Loucy (cell line): ENCODE data around the gene ZSCAN5B.

Experiments
- H2AFZ ChIP-seq: fragments of 200-600 bp; sonication (generic); 2 replicates; pipeline ENCODE4 v1.6.0; 2016; ENCODE audit warnings: antibody characterized with exemption, mild to moderate bottlenecking, low read length, moderate library complexity
- H3F3A ChIP-seq: fragments of 200-600 bp; 2 replicates; pipeline ENCODE4 v1.6.0; 2016; ENCODE audit warnings: antibody characterized with exemption, low read depth, mild to moderate bottlenecking
- H3K27me3 ChIP-seq: fragments of 200-600 bp; sonication (generic); 2 replicates; pipeline ENCODE4 v1.6.1; 2014; ENCODE audit warnings: low read length, mild to moderate bottlenecking; ENCODE audit not compliant: insufficient read depth, poor library complexity, severe bottlenecking
- H3K36me3 ChIP-seq: fragments of 200-600 bp; sonication (generic); 2 replicates; pipeline ENCODE4 v1.6.1; 2016; ENCODE audit warnings: low read length; ENCODE audit not compliant: insufficient read depth
- H3K4me1 ChIP-seq: fragments of 200-600 bp; sonication (generic); 2 replicates; pipeline ENCODE4 v1.5.1; 2014; ENCODE audit warnings: low read length, mild to moderate bottlenecking; ENCODE audit not compliant: insufficient read depth, poor library complexity, severe bottlenecking
- H3K4me2 ChIP-seq: fragments of 200-600 bp; sonication (generic); 2 replicates; pipeline ENCODE4 v1.6.0; 2014; ENCODE audit warnings: antibody characterized with exemption, low read length, low read depth, mild to moderate bottlenecking; ENCODE audit not compliant: poor library complexity, severe bottlenecking
- H3K4me3 ChIP-seq: fragments of 200-600 bp; sonication (generic); 2 replicates; pipeline ENCODE4 v1.5.1; 2014; ENCODE audit warnings: low read length, mild to moderate bottlenecking, mixed read lengths; ENCODE audit not compliant: poor library complexity, severe bottlenecking
- H3K79me2 ChIP-seq: fragments of 200-600 bp; sonication (generic); 2 replicates; pipeline ENCODE4 v1.6.1; 2014; ENCODE audit warnings: low read length; ENCODE audit not compliant: insufficient read depth
- H3K9ac ChIP-seq: fragments of 200-600 bp; sonication (generic); 2 replicates; pipeline ENCODE4 v1.6.0; 2014; ENCODE audit warnings: mild to moderate bottlenecking, low read depth, low read length, moderate library complexity; ENCODE audit not compliant: poor library complexity, severe bottlenecking
- H3K9me2 ChIP-seq: fragments of 200-600 bp; sonication (generic); replicated peaks from 2 replicates; pipeline ENCODE4 v1.6.1; 2016; ENCODE audit warnings: low read depth, low read length, mixed read lengths
- H3K9me3 ChIP-seq: fragments of 200-600 bp; sonication (generic); 2 replicates; pipeline ENCODE4 v1.6.1; 2014; ENCODE audit warnings: mild to moderate bottlenecking, antibody characterized with exemption, low read length, low read depth; ENCODE audit not compliant: insufficient read depth
- H4K20me1 ChIP-seq: fragments of 200-600 bp; sonication (generic); 2 replicates; pipeline ENCODE4 v1.6.0; 2014; ENCODE audit warnings: antibody characterized with exemption, low read length, mild to moderate bottlenecking; ENCODE audit not compliant: insufficient read depth, poor library complexity, severe bottlenecking
- EZH2phosphoT487 ChIP-seq: fragments of 200-600 bp; IDR thresholded peaks from 2 replicates; pipeline ENCODE4 v1.6.1; 2018; ENCODE audit warnings: antibody characterized with exemption, mild to moderate bottlenecking, moderate library complexity, borderline replicate concordance
- TF ChIP-seq, protein P1 (sequence below): fragments of 200-600 bp; sonication (generic); conservative IDR thresholded peaks from 2 replicates; pipeline ENCODE4 v1.5.1; 2014; ENCODE audit warnings: mild to moderate bottlenecking, antibody characterized with exemption, low read length

ZSCAN5B gene

DNA sequence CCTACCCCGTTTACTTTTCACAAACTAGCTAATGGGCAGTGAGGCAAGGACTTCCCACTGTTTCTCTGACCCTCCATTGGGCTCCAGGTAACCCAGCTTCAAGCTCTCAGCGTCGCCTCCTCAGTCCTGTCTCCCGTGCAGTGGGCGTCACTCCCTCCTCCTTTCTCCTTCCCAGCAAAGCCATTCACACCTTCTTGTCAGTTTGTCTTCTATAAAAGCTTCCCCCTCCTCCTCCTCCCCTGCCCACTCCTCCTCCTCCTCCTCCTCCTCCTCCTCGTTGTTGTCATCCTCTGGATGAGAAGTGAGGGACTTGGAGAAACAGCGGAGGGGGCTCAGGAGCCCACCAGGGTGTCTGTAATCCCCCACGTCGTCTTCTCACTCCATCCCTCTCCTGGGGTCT, 23.5 kb downstream of the ZSCAN5B start:
- TF ChIP-seq EZH2phosphoT487, result no peak
- TF ChIP-seq, protein P1, sequence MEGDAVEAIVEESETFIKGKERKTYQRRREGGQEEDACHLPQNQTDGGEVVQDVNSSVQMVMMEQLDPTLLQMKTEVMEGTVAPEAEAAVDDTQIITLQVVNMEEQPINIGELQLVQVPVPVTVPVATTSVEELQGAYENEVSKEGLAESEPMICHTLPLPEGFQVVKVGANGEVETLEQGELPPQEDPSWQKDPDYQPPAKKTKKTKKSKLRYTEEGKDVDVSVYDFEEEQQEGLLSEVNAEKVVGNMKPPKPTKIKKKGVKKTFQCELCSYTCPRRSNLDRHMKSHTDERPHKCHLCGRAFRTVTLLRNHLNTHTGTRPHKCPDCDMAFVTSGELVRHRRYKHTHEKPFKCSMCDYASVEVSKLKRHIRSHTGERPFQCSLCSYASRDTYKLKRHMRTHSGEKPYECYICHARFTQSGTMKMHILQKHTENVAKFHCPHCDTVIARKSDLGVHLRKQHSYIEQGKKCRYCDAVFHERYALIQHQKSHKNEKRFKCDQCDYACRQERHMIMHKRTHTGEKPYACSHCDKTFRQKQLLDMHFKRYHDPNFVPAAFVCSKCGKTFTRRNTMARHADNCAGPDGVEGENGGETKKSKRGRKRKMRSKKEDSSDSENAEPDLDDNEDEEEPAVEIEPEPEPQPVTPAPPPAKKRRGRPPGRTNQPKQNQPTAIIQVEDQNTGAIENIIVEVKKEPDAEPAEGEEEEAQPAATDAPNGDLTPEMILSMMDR, result no peak
- Histone ChIP-seq H3F3A (no peaks in the 10 kb centered on the region; the same call in 1 of the 2 replicates), H3K36me3 (no peaks in the 10 kb centered on the region), H3K9me3 (no peaks in the 10 kb centered on the region), H3K4me2 (no peak overlapping the region), H3K4me1 (no peaks in the 10 kb centered on the region), H3K9ac (no peak overlapping the region), H4K20me1 (no peaks in the 10 kb centered on the region), H2AFZ (no peak overlapping the region), H3K9me2 (no peaks in the 10 kb centered on the region), H3K79me2 (no peaks in the 10 kb centered on the region), H3K27me3 (no peaks in the 10 kb centered on the region), H3K4me3 (no peak overlapping the region)

DNA sequence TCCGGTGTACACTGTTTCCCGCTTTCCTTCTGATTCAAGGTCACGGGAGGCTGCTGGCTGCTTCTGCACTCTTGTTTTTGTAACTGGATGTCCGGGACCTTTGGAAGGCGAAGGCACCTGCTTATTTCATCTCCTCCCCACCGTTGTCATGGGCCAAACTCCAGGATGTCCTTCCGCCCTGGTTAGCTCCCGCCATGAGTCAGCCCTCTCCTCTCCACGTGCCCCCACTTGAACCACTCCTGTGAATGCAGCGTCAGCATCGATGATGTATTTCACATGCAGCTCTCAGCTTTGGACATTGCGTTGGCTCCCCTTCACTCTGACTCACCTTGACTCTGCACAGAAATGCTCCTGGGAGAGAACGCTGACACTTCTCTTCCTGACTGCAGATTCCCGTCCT, 27.3 kb downstream of the ZSCAN5B start:
- Histone ChIP-seq H3K79me2 (no peaks in the 10 kb centered on the region), H3K4me1 (no peaks in the 10 kb centered on the region), H3K9ac (no peak overlapping the region), H3K36me3 (no peaks in the 10 kb centered on the region), H3K4me3 (no peak overlapping the region), H3K9me3 (no peaks in the 10 kb centered on the region), H4K20me1 (no peaks in the 10 kb centered on the region), H3K9me2 (no peaks in the 10 kb centered on the region), H2AFZ (no peak overlapping the region), H3K4me2 (no peak overlapping the region), H3F3A (no peaks in the 10 kb centered on the region; the same call in 1 of the 2 replicates), H3K27me3 (no peaks in the 10 kb centered on the region)
- TF ChIP-seq, protein P1, result no peak
- no peak for TF ChIP-seq EZH2phosphoT487

DNA sequence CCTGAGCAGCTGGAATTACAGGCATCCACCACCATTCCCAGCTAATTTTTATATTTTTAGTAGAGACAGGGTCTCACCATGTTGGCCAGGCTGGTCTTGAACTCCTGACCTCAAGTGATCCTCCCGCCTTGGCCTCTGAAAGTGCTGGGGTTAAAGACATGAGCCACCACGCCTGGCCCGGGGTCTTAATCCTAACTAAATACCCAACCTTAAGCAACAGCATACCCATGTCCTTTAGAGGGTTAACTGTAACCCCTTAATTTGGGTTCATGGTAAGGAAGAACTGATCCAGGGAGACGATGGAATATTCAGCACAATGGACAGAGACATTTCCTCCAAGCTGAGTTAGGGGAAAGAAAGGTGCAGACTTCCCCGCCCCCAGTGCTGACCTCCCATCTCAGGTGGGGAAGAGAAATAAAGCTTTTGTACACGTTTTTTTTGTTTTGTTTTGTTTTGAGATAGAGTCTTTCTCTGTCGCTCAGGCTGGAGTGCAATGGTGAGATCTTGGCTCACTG, 30.5 kb downstream of the ZSCAN5B start:
- no peak overlapping the region for H3K9ac ChIP-seq
- no peaks in the 10 kb centered on the region for H4K20me1 ChIP-seq
- H3K9me2 ChIP-seq, result no peaks in the 10 kb centered on the region
- H2AFZ ChIP-seq, result no peak overlapping the region
- H3K4me1 ChIP-seq, result peaks cover 20% of the 10 kb centered on the region
- H3K36me3 ChIP-seq, result no peaks in the 10 kb centered on the region
- TF ChIP-seq, protein P1, result no peak
- no peak for TF ChIP-seq EZH2phosphoT487
- no peaks in the 10 kb centered on the region for H3K9me3 ChIP-seq
- H3K4me2 ChIP-seq, result no peak overlapping the region
- H3K4me3 ChIP-seq, result no peak overlapping the region
- H3F3A ChIP-seq, result no peaks in the 10 kb centered on the region; the same call in 1 of the 2 replicates
- no peaks in the 10 kb centered on the region for H3K27me3 ChIP-seq
- no peaks in the 10 kb centered on the region for H3K79me2 ChIP-seq
